Mesothelial cell of epicardium (in vitro differentiated cells): ENCODE measurements around the gene TM4SF4. TPM values are rescaled to one million over a fixed set of nuclear protein-coding genes. Genes with fewer than 3 reads are reported as not detected.

Experiments
- DNase-seq, 2 experiments: peaks; one replicate each; pipeline ENCODE4 v3.0.0; 2021; ENCODE audit warnings: low spot score in 2 of 2; ENCODE audit not compliant: unreplicated experiment in 2 of 2
- H3K27ac Mint-ChIP-seq: 2 replicates; pipeline ENCODE4 v1.8.0; 2021; ENCODE audit warnings: mixed read lengths
- H3K27me3 Mint-ChIP-seq: 2 replicates; pipeline ENCODE4 v1.8.0; 2021; ENCODE audit warnings: low read depth, mixed read lengths
- H3K36me3 Mint-ChIP-seq: 2 replicates; pipeline ENCODE4 v1.8.0; 2021; ENCODE audit warnings: mixed read lengths
- H3K4me1 Mint-ChIP-seq: 2 replicates; pipeline ENCODE4 v1.8.0; 2021; ENCODE audit warnings: mixed read lengths
- H3K4me3 Mint-ChIP-seq: 2 replicates; pipeline ENCODE4 v1.8.0; 2021; ENCODE audit warnings: mild to moderate bottlenecking, moderate library complexity, mixed read lengths
- H3K9me3 Mint-ChIP-seq: 2 replicates; pipeline ENCODE4 v1.8.0; 2021; ENCODE audit warnings: mixed read lengths
- total RNA-seq: library from RNA; stranded (reverse); gene quantifications from 3 replicates; pipeline ENCODE4 v1.2.1, GENCODE V29; 2021
- TF ChIP-seq, protein P1 (sequence below): fragments of 200-600 bp; sonication (generic); IDR thresholded peaks from one replicate; pipeline ENCODE4 v1.5.0; 2021; ENCODE audit warnings: antibody characterized with exemption; ENCODE audit not compliant: unreplicated experiment

TM4SF4 gene
- total RNA-seq, 1 donor from 2014 or later = 0.34 TPM

DNA sequence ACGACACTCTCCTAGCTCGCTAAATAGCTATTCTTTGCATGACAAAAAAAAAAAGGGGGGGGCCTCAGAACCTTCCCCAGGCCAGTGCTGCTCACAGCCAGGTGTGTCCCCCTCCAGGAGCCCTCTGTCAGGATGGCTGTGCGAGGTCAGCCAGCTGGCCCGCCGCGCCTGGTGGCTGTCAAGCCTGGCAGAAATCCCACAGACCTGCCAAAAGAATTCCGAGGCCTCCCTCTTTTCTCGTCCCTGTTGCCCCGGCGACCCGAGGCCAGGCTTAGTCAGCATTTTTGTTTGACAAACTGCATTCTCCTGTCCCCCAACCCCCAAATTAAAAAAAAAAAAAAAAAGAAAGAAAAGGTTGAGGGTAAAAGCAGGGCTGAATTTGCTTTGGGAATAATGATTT lies 61.9 kb downstream of the TM4SF4 start:
- TF ChIP-seq, protein P1, sequence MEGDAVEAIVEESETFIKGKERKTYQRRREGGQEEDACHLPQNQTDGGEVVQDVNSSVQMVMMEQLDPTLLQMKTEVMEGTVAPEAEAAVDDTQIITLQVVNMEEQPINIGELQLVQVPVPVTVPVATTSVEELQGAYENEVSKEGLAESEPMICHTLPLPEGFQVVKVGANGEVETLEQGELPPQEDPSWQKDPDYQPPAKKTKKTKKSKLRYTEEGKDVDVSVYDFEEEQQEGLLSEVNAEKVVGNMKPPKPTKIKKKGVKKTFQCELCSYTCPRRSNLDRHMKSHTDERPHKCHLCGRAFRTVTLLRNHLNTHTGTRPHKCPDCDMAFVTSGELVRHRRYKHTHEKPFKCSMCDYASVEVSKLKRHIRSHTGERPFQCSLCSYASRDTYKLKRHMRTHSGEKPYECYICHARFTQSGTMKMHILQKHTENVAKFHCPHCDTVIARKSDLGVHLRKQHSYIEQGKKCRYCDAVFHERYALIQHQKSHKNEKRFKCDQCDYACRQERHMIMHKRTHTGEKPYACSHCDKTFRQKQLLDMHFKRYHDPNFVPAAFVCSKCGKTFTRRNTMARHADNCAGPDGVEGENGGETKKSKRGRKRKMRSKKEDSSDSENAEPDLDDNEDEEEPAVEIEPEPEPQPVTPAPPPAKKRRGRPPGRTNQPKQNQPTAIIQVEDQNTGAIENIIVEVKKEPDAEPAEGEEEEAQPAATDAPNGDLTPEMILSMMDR = no peak
- peak overlapping the region; percentile 81 for H3K27ac Mint-ChIP-seq
- no peaks in the 10 kb centered on the region for H3K9me3 Mint-ChIP-seq
- H3K27me3 Mint-ChIP-seq = no peaks in the 10 kb centered on the region
- H3K4me3 Mint-ChIP-seq = peak overlapping the region; percentile 20
- peaks cover 7% of the 10 kb centered on the region for H3K36me3 Mint-ChIP-seq
- peaks cover 81% of the 10 kb centered on the region for H3K4me1 Mint-ChIP-seq
- peak; percentile 24 to 57 for DNase-seq

DNA sequence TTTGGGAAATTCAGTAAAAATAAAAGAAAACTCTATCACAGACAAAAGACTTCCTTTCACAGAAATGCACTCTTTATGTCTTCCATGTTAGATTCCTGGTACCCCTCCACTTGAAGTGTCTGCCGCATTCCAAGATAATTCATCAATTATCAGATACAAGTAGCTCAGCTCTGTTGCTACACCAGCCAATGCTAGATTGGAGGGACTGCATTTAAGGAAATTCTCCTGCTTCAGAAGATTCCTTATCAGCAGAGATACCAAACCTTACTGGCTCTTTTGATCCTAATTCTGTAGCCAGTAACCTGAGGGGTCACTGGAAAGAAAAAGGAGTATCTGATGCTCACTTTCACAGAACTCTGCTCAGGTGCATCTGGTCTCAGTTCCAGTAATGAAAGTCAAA lies 63.9 kb downstream of the TM4SF4 start:
- Mint-ChIP-seq H3K4me1 (peaks cover 89% of the 10 kb centered on the region), H3K36me3 (peaks cover 17% of the 10 kb centered on the region), H3K27me3 (no peaks in the 10 kb centered on the region), H3K27ac (peak overlapping the region; percentile 93), H3K4me3 (no peak overlapping the region), H3K9me3 (no peaks in the 10 kb centered on the region)
- no peak for DNase-seq
- TF ChIP-seq, protein P1 = no peak

DNA sequence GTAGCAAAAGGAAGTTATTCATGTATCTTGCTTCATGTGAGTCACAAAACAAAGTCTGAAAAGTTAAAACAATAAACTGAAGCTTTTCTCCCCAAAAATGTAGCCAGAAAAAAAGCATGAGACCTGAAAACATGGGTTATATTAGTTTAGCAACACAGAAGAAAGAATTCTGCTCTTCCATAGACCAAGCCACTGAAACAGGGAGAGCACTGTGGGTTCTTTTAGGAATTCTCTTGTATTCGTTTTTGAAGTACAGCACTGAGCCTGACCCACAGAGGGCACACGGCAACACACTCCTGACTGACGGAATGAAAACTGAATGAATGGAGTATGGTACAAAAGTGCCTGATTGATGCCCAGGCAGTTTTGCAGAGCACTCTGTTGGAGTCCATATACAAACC lies 66.6 kb downstream of the TM4SF4 start:
- H3K27me3 Mint-ChIP-seq = no peaks in the 10 kb centered on the region
- H3K9me3 Mint-ChIP-seq = no peaks in the 10 kb centered on the region
- H3K4me1 Mint-ChIP-seq = peaks cover 73% of the 10 kb centered on the region
- H3K36me3 Mint-ChIP-seq = peaks cover 15% of the 10 kb centered on the region
- TF ChIP-seq, protein P1 = no peak
- DNase-seq = no peak
- H3K4me3 Mint-ChIP-seq = no peak overlapping the region
- H3K27ac Mint-ChIP-seq = peak overlapping the region; percentile 68

DNA sequence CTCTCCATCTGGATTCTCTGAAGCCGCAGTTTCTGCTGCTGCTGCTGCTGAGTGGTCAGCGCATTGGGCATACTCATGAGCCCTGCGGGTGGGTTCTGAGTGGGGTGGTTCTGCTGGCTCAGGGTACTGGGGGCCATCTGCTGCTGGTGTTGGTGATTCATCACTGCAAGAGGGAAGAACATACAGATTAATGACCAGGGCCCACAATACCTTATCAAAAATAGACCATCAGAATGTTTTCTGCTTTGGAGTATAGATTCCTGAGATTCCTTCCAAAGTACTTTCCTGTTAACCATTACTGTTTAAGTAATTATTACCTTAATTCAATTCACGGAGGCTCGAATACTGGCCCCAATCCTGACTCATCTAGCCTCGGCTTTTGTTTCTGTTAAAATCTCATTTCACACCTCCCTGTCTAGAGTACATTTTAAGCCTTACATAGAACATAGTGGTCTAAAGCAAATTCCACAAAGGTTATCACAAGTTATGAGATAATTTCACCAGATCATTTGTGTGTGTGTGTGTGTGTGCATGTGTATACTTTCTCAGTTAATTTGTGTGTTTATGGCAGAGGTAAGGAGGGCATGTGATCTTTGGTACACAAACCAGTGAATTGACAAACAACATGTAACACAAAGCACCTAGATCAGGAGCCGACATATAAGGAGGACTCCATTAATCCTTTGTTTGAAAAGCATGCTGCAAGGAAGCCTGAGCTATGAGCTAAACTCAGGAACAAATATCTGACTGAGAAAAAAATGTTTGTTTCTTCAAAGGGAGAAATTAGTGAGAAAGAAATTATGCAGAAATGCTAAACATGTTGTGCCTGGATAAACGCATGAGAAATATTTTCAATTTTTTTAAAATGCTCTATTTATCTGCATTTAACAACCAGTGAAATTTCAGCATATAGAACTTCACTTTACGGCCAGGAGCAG lies 68.1 kb downstream of the TM4SF4 start:
- DNase-seq = no peak
- H3K27ac Mint-ChIP-seq = peak overlapping the region; percentile 68
- peaks cover 15% of the 10 kb centered on the region for H3K36me3 Mint-ChIP-seq
- TF ChIP-seq, protein P1 = no peak
- no peaks in the 10 kb centered on the region for H3K27me3 Mint-ChIP-seq
- H3K4me3 Mint-ChIP-seq = no peak overlapping the region
- H3K9me3 Mint-ChIP-seq = no peaks in the 10 kb centered on the region
- H3K4me1 Mint-ChIP-seq = peaks cover 66% of the 10 kb centered on the region

DNA sequence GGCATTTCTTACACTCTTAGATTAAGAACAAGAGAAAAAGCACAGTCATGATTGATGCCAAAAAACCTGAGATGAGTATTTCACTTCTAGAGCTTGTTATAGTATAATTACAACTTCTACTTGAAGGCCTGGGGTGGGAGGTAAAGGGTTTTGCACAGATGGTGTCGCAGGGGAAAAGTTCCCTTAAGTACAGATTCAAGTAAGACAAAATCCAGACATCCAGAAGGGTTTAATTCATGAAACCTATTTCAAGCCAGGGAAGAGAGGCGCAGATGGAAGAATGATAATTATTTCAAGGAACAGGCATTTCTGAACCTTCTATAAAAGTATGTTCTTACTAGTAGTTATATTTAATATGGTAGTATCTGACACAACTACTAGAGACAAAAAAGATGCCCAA lies 70.6 kb downstream of the TM4SF4 start:
- H3K27ac Mint-ChIP-seq = peak overlapping the region; percentile 80
- H3K4me1 Mint-ChIP-seq = peaks cover 60% of the 10 kb centered on the region
- no peak overlapping the region for H3K4me3 Mint-ChIP-seq
- H3K27me3 Mint-ChIP-seq = no peaks in the 10 kb centered on the region
- H3K9me3 Mint-ChIP-seq = no peaks in the 10 kb centered on the region
- peaks cover 15% of the 10 kb centered on the region for H3K36me3 Mint-ChIP-seq
- DNase-seq = no peak
- TF ChIP-seq, protein P1 = no peak
